K562 (cell line): Measurements from ENCODE around the gene MIDN. TPM values are rescaled to one million over a fixed set of nuclear protein-coding genes. Genes with fewer than 3 reads are reported as not detected.

ENCODE experiments used
- ATF4 ChIP-seq: fragments of 450-650 bp; formaldehyde crosslinking; IDR thresholded peaks from 2 replicates; pipeline ENCODE4 v1.4.0; 2022; ENCODE audit warnings: mild to moderate bottlenecking, moderate library complexity
- CHD2 ChIP-seq: IDR thresholded peaks from 2 replicates; pipeline ENCODE4 v1.6.1; 2011; ENCODE audit warnings: low read depth, low read length
- CHD4 ChIP-seq: fragments of 200-600 bp; sonication (generic); IDR thresholded peaks from 3 replicates; pipeline ENCODE4 v1.6.1; 2012; ENCODE audit warnings: low read depth, mild to moderate bottlenecking, mixed read lengths, low read length, inconsistent platforms; ENCODE audit not compliant: insufficient read depth, insufficient replicate concordance, poor library complexity, severe bottlenecking
- ELF1 ChIP-seq: fragments of 200-800 bp; sonication (Bioruptor generic); IDR thresholded peaks from 2 replicates; pipeline ENCODE4 v1.6.1; 2016; ENCODE audit warnings: missing genetic modification characterization, missing compliant biosample characterization
- ESRRA ChIP-seq: fragments of 450-650 bp; IDR thresholded peaks from 2 replicates; pipeline ENCODE4 v1.6.1; 2014; ENCODE audit warnings: low read depth, mild to moderate bottlenecking, moderate library complexity, borderline replicate concordance
- FOXA3 ChIP-seq, 2 experiments: fragments of 450-650 bp in 1 of 2; sonication (generic) in 1 of 2; formaldehyde crosslinking; IDR thresholded peaks in 1 of 2; conservative IDR thresholded peaks in 1 of 2; 2 replicates each; pipeline versions ENCODE4 v1.4.0 to v1.8.0; 2020 to 2022; ENCODE audit warnings: mild to moderate bottlenecking in 2 of 2, missing genetic modification reagents in 1 of 2
- GTF2A2 ChIP-seq: IDR thresholded peaks from 2 replicates; pipeline ENCODE4 v1.6.1; 2016; ENCODE audit warnings: mild to moderate bottlenecking, missing genetic modification characterization, missing compliant biosample characterization
- MAX ChIP-seq: sonication (generic); formaldehyde crosslinking; IDR thresholded peaks from 2 replicates; pipeline ENCODE4 v1.9.0; 2022; ENCODE audit warnings: mild to moderate bottlenecking, missing genetic modification reagents
- MLLT1 ChIP-seq, 2 experiments: fragments of 450-650 bp; IDR thresholded peaks; 2 replicates each; pipeline ENCODE4 v1.6.1; 2016
- MXD1 ChIP-seq: fragments of 250-450 bp; sonication (Bioruptor Pico); IDR thresholded peaks from 2 replicates; pipeline ENCODE4 v1.8.0; 2021; ENCODE audit warnings: borderline replicate concordance, mild to moderate bottlenecking, moderate library complexity; ENCODE audit not compliant: poor library complexity, severe bottlenecking
- NFE2L1 ChIP-seq: fragments of 450-650 bp; IDR thresholded peaks from 2 replicates; pipeline ENCODE4 v1.6.1; 2016; ENCODE audit warnings: missing genetic modification characterization, low read depth, mild to moderate bottlenecking, missing compliant biosample characterization, moderate library complexity, borderline replicate concordance
- NR4A1 ChIP-seq, 2 experiments: fragments of 250-450 bp in 1 of 2; fragments of 450-650 bp in 1 of 2; sonication (Bioruptor Pico) in 1 of 2; IDR thresholded peaks; 2 replicates each; pipeline versions ENCODE4 v1.4.0 to v1.6.1; 2016 to 2020; ENCODE audit warnings: mild to moderate bottlenecking in 2 of 2, missing compliant biosample characterization in 1 of 2, missing genetic modification characterization in 1 of 2, moderate library complexity in 1 of 2
- RBM22 ChIP-seq: fragments of 200-400 bp; formaldehyde crosslinking; IDR thresholded peaks from 2 replicates; pipeline ENCODE4 v1.6.1; 2018; ENCODE audit warnings: low read length, low read depth; ENCODE audit not compliant: poor library complexity, severe bottlenecking
- SAP30 ChIP-seq: fragments of 200-600 bp; sonication (generic); IDR thresholded peaks from 2 replicates; pipeline ENCODE4 v1.6.1; 2012; ENCODE audit warnings: borderline replicate concordance, low read depth, mild to moderate bottlenecking, moderate library complexity, low read length, control low read depth, inconsistent platforms; ENCODE audit not compliant: insufficient read depth, poor library complexity, severe bottlenecking
- USF1 ChIP-seq: sonication (generic); formaldehyde crosslinking; IDR thresholded peaks from 2 replicates; pipeline ENCODE4 v1.9.0; 2022; ENCODE audit warnings: mild to moderate bottlenecking, missing genetic modification reagents
- USF2 ChIP-seq: sonication (generic); formaldehyde crosslinking; IDR thresholded peaks from 2 replicates; pipeline ENCODE4 v1.5.0; 2020; ENCODE audit warnings: missing genetic modification reagents
- ZNF263 ChIP-seq: sonication (generic); formaldehyde crosslinking; IDR thresholded peaks from 2 replicates; pipeline ENCODE4 v1.8.0; 2022; ENCODE audit warnings: mild to moderate bottlenecking, missing genetic modification reagents, borderline replicate concordance
- ZNF282 ChIP-seq: sonication (generic); formaldehyde crosslinking; IDR thresholded peaks from 2 replicates; pipeline ENCODE4 v1.8.1; 2023; ENCODE audit warnings: missing genetic modification reagents
- polyA plus RNA-seq, 8 experiments: library from polyadenylated mRNA; depleted of rRNA in 4 of 8; stranded (reverse) in 5 of 8; unstranded in 3 of 8; fragments of >200 nt; fragmentation: Nextera tagmentation in 2 of 8; fragmentation: Illumina TruSeq in 1 of 8; extraction: Ambion mirVana in 2 of 8; extraction: Trizol in 1 of 8; gene quantifications; 2 replicates each; pipeline versions ENCODE4 v1.2.1 to v1.2.3, GENCODE V29; 2011 to 2014; ENCODE audit warnings: inconsistent platforms in 1 of 8, missing spikeins in 1 of 8
- total RNA-seq, 7 experiments: library from RNA; depleted of rRNA in 6 of 7; stranded (reverse); fragments of >200 nt in 6 of 7; fragmentation: Illumina TruSeq in 2 of 7; extraction: Trizol in 2 of 7; gene quantifications; 2 replicates each; pipeline versions ENCODE4 v1.2.1 to v1.2.3, GENCODE V29; 2011 to 2021; ENCODE audit warnings: low replicate concordance in 1 of 7

Gene MIDN
- total and polyA plus RNA-seq, 9 of the 15 experiments (the other 6 are each of a cell fraction or from before 2014, with no cell fraction given): 0.17 to 120 (median 10.1) TPM

GRCh38 chr19:1269478-1270212 lies 21.3 kb downstream of the MIDN start (continued):
- 0 out of 2 replicates have a peak, but pooled peaks have one; percentile 76 for TF ChIP-seq ZNF282 (CRISPR knock-in tag)
- peak; percentile 32 to 44; a peak in 2 of 4 replicates for TF ChIP-seq MLLT1 (IDR thresholded peaks at IDR 0.05)
- TF ChIP-seq NFE2L1: no peak
- TF ChIP-seq ELF1 (tag): peak; percentile 42; the same call in 1 of the 2 replicates
- TF ChIP-seq MAX (CRISPR knock-in tag): peak; percentile 86
- peak; percentile 14; the same call in 1 of the 2 replicates for TF ChIP-seq ATF4 (CRISPR knock-in tag)
- TF ChIP-seq USF1: peak; percentile 81
- peak; percentile 48 for TF ChIP-seq SAP30
- no peak for TF ChIP-seq CHD4
- TF ChIP-seq NR4A1 (CRISPR knock-in tag; IDR thresholded peaks at IDR 0.05): no peak; the same call in 1 of the 2 replicates
- peak; percentile 39; the same call in 1 of the 2 replicates for TF ChIP-seq NR4A1 (tag; IDR thresholded peaks at IDR 0.05)
- TF ChIP-seq MXD1 (CRISPR knock-in tag): peak; percentile 79
- TF ChIP-seq RBM22: peak; percentile 95
- peak; percentile 30 for TF ChIP-seq ZNF263 (CRISPR knock-in tag)
- no peak; the same call in 1 of the 2 replicates for TF ChIP-seq GTF2A2 (tag)
- peak; percentile 7; the same call in 1 of the 2 replicates for TF ChIP-seq CHD2
- peak; percentile 54; the same call in 1 of the 2 replicates for TF ChIP-seq USF2 (CRISPR knock-in tag)
- peak in 1 of 2 experiments; percentile 47; a peak in 2 of 4 replicates for TF ChIP-seq FOXA3 (CRISPR knock-in tag; conservative IDR thresholded peaks at IDR 0.05 in 1 of 2, IDR thresholded peaks at IDR 0.05 in 1 of 2)
- no peak for TF ChIP-seq ESRRA
